ENCODE data around the gene PSMD13.
"Not testable (repeated sequence)": the region's sequence is repeated elsewhere in the genome, so short reads cannot be mapped to it uniquely, and the experiment has no call there.

PSMD13 gene

GRCh38 chr11:259413-259812, 22.6 kb downstream of the PSMD13 start:
- TF ChIP-seq CTCF (IDR thresholded peaks at IDR 0.05; ENCODE audit: unreplicated experiment in 3 of 3), result no peak

DNA sequence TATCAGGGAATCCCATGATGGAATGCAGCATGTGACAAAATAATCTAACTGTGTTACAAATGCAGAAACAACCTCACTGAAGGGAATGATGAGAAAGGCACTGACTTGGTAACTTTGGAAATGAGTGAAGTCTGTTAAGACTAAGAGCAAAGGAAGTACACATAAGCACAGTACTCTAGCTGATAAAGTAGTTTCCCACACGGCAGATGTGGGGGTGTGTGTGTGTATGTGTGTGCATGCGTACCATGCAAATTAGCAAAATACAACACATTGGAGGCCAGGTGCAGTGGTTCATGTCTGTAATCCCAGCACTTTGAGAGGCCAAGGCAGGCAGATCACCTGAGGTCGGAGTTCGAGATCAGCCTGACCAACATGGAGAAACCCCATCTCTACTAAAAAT, 24.8 kb downstream of the PSMD13 start:
- Mint-ChIP-seq H3K9me3 (peaks cover 13% of the 10 kb centered on the region), H3K27ac (no peak overlapping the region), H3K36me3 (ENCODE audit: low read depth) (no peaks in the 10 kb centered on the region), H3K4me1 (no peaks in the 10 kb centered on the region), H3K27me3 (ENCODE audit: low read depth) (peaks cover 3% of the 10 kb centered on the region), H3K4me3 (no peak overlapping the region)
- no peak for TF ChIP-seq CTCF (IDR thresholded peaks at IDR 0.05; ENCODE audit: unreplicated experiment in 3 of 3)

More at GRCh38 chr11:259413-259812, 22.6 kb downstream of the PSMD13 start:
- H3K9me3 Mint-ChIP-seq, result peaks cover 13% of the 10 kb centered on the region
- no peaks in the 10 kb centered on the region for H3K36me3 Mint-ChIP-seq (ENCODE audit: low read depth)
- no peak overlapping the region for H3K4me3 Mint-ChIP-seq
- H3K27me3 Mint-ChIP-seq (ENCODE audit: low read depth), result peaks cover 3% of the 10 kb centered on the region
- no peak overlapping the region for H3K27ac Mint-ChIP-seq
- no peaks in the 10 kb centered on the region for H3K4me1 Mint-ChIP-seq

GRCh38 chr11:266676-267439, 30.1 kb downstream of the PSMD13 start:
- no peak for TF ChIP-seq CTCF (IDR thresholded peaks at IDR 0.05; ENCODE audit: unreplicated experiment in 3 of 3)
- no peaks in the 10 kb centered on the region for H3K36me3 Mint-ChIP-seq (ENCODE audit: low read depth)
- H3K27ac Mint-ChIP-seq, result no peak overlapping the region
- H3K4me3 Mint-ChIP-seq, result no peak overlapping the region
- H3K4me1 Mint-ChIP-seq, result no peaks in the 10 kb centered on the region
- H3K9me3 Mint-ChIP-seq, result peaks cover 7% of the 10 kb centered on the region
- H3K27me3 Mint-ChIP-seq (ENCODE audit: low read depth), result peaks cover 9% of the 10 kb centered on the region

GRCh38 chr11:267491-267994, 30.8 kb downstream of the PSMD13 start:
- TF ChIP-seq CTCF (IDR thresholded peaks at IDR 0.05; ENCODE audit: unreplicated experiment in 3 of 3), result no peak
- Mint-ChIP-seq H3K27me3 (ENCODE audit: low read depth) (peaks cover 14% of the 10 kb centered on the region), H3K36me3 (ENCODE audit: low read depth) (no peaks in the 10 kb centered on the region), H3K27ac (no peak overlapping the region), H3K4me1 (no peaks in the 10 kb centered on the region), H3K4me3 (no peak overlapping the region), H3K9me3 (peaks cover 5% of the 10 kb centered on the region)

- H3K27ac Mint-ChIP-seq; H3K9me3 Mint-ChIP-seq; H3K36me3 Mint-ChIP-seq (ENCODE audit: low read depth); H3K4me1 Mint-ChIP-seq: not testable (repeated sequence)
- H3K27me3 Mint-ChIP-seq (ENCODE audit: low read depth), result peaks cover 14% of the 10 kb centered on the region
- peak overlapping the region in 2 of 3 experiments; percentile 19 to 49 for H3K4me3 Mint-ChIP-seq
These were observed 32.0 kb downstream of the PSMD13 start for GRCh38 chr11:268716-269145.

GRCh38 chr11:269146-269890, 32.5 kb downstream of the PSMD13 start:
- H3K27ac Mint-ChIP-seq, result no peak overlapping the region
- no peaks in the 10 kb centered on the region for H3K36me3 Mint-ChIP-seq (ENCODE audit: low read depth)
- peaks cover 14% of the 10 kb centered on the region for H3K27me3 Mint-ChIP-seq (ENCODE audit: low read depth)
- H3K4me1 Mint-ChIP-seq, result no peaks in the 10 kb centered on the region
- no peak for TF ChIP-seq CTCF (IDR thresholded peaks at IDR 0.05; ENCODE audit: unreplicated experiment in 3 of 3)
- H3K4me3 Mint-ChIP-seq, result peak overlapping the region; percentile 12 to 49 (median 19)
- peaks cover 5% of the 10 kb centered on the region for H3K9me3 Mint-ChIP-seq

Measured in nephron (organoid).